ENCODE results near the gene MOB4.

DNA sequence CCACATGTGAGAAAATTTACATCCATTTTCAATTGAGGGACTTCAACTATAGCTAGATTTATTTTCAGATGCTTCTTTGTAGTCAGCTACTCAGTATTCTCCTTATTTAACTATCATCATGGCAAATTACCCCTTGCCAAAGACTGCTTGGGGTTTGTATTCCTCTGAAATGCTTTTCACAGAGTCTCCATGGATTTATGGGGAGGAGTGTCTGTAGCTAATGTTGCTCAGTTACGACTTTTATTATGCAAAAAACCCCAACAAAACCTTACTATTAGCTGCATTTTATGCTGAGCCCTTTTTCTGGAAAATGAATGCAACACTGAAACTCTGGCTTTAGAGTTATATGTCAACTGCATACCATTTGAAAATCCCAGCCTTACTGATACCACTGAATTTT lies 80.9 kb downstream of the MOB4 start:
- TF ChIP-seq, protein P1, sequence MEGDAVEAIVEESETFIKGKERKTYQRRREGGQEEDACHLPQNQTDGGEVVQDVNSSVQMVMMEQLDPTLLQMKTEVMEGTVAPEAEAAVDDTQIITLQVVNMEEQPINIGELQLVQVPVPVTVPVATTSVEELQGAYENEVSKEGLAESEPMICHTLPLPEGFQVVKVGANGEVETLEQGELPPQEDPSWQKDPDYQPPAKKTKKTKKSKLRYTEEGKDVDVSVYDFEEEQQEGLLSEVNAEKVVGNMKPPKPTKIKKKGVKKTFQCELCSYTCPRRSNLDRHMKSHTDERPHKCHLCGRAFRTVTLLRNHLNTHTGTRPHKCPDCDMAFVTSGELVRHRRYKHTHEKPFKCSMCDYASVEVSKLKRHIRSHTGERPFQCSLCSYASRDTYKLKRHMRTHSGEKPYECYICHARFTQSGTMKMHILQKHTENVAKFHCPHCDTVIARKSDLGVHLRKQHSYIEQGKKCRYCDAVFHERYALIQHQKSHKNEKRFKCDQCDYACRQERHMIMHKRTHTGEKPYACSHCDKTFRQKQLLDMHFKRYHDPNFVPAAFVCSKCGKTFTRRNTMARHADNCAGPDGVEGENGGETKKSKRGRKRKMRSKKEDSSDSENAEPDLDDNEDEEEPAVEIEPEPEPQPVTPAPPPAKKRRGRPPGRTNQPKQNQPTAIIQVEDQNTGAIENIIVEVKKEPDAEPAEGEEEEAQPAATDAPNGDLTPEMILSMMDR (IDR thresholded peaks at IDR 0.05; ENCODE audit: low read length), result no peak
- TF ChIP-seq EZH2 (optimal IDR thresholded peaks at IDR 0.05; ENCODE audit: low read depth, low read length), result no peak
- TF ChIP-seq EZH2phosphoT487 (IDR thresholded peaks at IDR 0.05; ENCODE audit: low read length), result no peak

All from MM.1S (cell line).